CD4-positive, CD25-positive, alpha-beta regulatory T cell (primary cell): ENCODE measurements around the gene PATE1. TPM values are rescaled to one million over a fixed set of nuclear protein-coding genes. Genes with fewer than 3 reads are reported as not detected.
A peak's percentile ranks its signal among the peaks of the same experiment; 100 is the strongest.

Source experiments
- ATAC-seq, 2 donors: fragments of 150-1000 bp; cut with Tn5 transposase; one replicate each; pipeline ENCODE4 v1.10.0; 2021; ENCODE audit warnings: low read depth in 2 of 2, moderate number of reproducible peaks in 2 of 2, moderate library complexity in 1 of 2
- DNase-seq, 3 donors: peaks; one replicate each; pipeline versions ENCODE4 v3.0.0 to v3.0.0-alpha.2; 2012 to 2022; ENCODE audit warnings: mixed read lengths in 1 of 3
- H3K27ac ChIP-seq: one replicate; pipeline ENCODE4 v1.7.0; 2013; ENCODE audit warnings: mild to moderate bottlenecking, low read length; ENCODE audit not compliant: insufficient read depth, poor library complexity, severe bottlenecking
- H3K27me3 ChIP-seq: one replicate; pipeline ENCODE4 v1.7.0; 2013; ENCODE audit warnings: low read length; ENCODE audit not compliant: control insufficient read depth, insufficient read depth
- H3K36me3 ChIP-seq: one replicate; pipeline ENCODE4 v1.7.0; 2013; ENCODE audit warnings: mild to moderate bottlenecking, low read length, moderate library complexity; ENCODE audit not compliant: control insufficient read depth, insufficient read depth
- H3K4me1 ChIP-seq: 2 replicates; pipeline ENCODE4 v1.7.0; 2013; ENCODE audit warnings: mild to moderate bottlenecking, low read length; ENCODE audit not compliant: insufficient read depth, control insufficient read depth, poor library complexity, severe bottlenecking
- H3K4me3 ChIP-seq: one replicate; pipeline ENCODE4 v1.7.0; 2013; ENCODE audit warnings: low read depth, mild to moderate bottlenecking, low read length, moderate library complexity
- H3K9me3 ChIP-seq, 2 experiments: 1 replicate in 1 of 2; 2 replicates in 1 of 2; pipeline ENCODE4 v1.7.0; 2013; ENCODE audit warnings: low read length in 2 of 2, mild to moderate bottlenecking in 1 of 2, moderate library complexity in 1 of 2; ENCODE audit not compliant: control insufficient read depth in 2 of 2
- H3K27ac Mint-ChIP-seq, 3 donors: one replicate each; pipeline ENCODE4 v1.8.0; 2020 to 2022; ENCODE audit warnings: mild to moderate bottlenecking in 3 of 3, mixed read lengths in 3 of 3, moderate library complexity in 2 of 3
- H3K27me3 Mint-ChIP-seq: one replicate; pipeline ENCODE4 v1.8.0; 2022; ENCODE audit warnings: mild to moderate bottlenecking, mixed read lengths
- H3K36me3 Mint-ChIP-seq: one replicate; pipeline ENCODE4 v1.8.0; 2020; ENCODE audit warnings: mixed read lengths
- H3K4me1 Mint-ChIP-seq, 4 donors: one replicate each; pipeline ENCODE4 v1.8.0; 2020 to 2022; ENCODE audit warnings: mixed read lengths in 4 of 4, mild to moderate bottlenecking in 1 of 4
- H3K4me3 Mint-ChIP-seq, 4 donors: one replicate each; pipeline ENCODE4 v1.8.0; 2020 to 2022; ENCODE audit warnings: mild to moderate bottlenecking in 4 of 4, mixed read lengths in 4 of 4, moderate library complexity in 3 of 4
- H3K9me3 Mint-ChIP-seq, 7 donors: one replicate each; pipeline ENCODE4 v1.8.0; 2020 to 2022; ENCODE audit warnings: mixed read lengths in 7 of 7, mild to moderate bottlenecking in 3 of 7, moderate library complexity in 2 of 7
- polyA plus RNA-seq, 4 donors: library from polyadenylated mRNA; unstranded; fragments of 300-500 nt; fragmentation: Illumina TruSeq; gene quantifications; one replicate each; pipeline ENCODE4 v1.2.3, GENCODE V29; 2021
- total RNA-seq: library from RNA; stranded (reverse); gene quantifications from one replicate; pipeline ENCODE4 v1.2.3, GENCODE V29; 2022

Gene PATE1
- total and polyA plus RNA-seq, 5 donors from 2014 or later: not detected

GRCh38 chr11:125740617-125741016, 5.5 kb upstream of the PATE1 start:
- Histone ChIP-seq H3K27ac (no peak overlapping the region), H3K9me3 (peaks cover 0 to 8% of the 10 kb centered on the region in 2 experiments), H3K4me1 (no peaks in the 10 kb centered on the region), H3K36me3 (no peaks in the 10 kb centered on the region), H3K27me3 (peaks cover 3% of the 10 kb centered on the region), H3K4me3 (no peak overlapping the region)
- Mint-ChIP-seq H3K27me3 (peaks cover 20% of the 10 kb centered on the region), H3K27ac (peak overlapping the region in 1 of 3 donors; percentile 16), H3K36me3 (no peaks in the 10 kb centered on the region), H3K4me1 (no peaks in the 10 kb centered on the region), H3K4me3 (no peak overlapping the region), H3K9me3 (peaks cover 0 to 5% (median 0%) of the 10 kb centered on the region in 7 donors)
- no peak for ATAC-seq
- no peak for DNase-seq

- no peaks in the 10 kb centered on the region for H3K4me1 ChIP-seq
- peaks cover 10% of the 10 kb centered on the region for H3K27me3 ChIP-seq
- H3K27ac ChIP-seq: no peak overlapping the region
- H3K36me3 Mint-ChIP-seq: no peaks in the 10 kb centered on the region
- H3K4me3 Mint-ChIP-seq: no peak overlapping the region
- no peaks in the 10 kb centered on the region for H3K4me1 Mint-ChIP-seq
- ATAC-seq (no peak), DNase-seq (no peak)
- no peaks in the 10 kb centered on the region for H3K9me3 ChIP-seq
- no peak overlapping the region for H3K27ac Mint-ChIP-seq
- H3K27me3 Mint-ChIP-seq: peaks cover 9% of the 10 kb centered on the region
- H3K36me3 ChIP-seq: no peaks in the 10 kb centered on the region
- H3K4me3 ChIP-seq: no peak overlapping the region
- H3K9me3 Mint-ChIP-seq: no peaks in the 10 kb centered on the region
These were observed 2.4 kb upstream of the PATE1 start for GRCh38 chr11:125743681-125744080.

- ATAC-seq (no peak), DNase-seq (no peak)
- Mint-ChIP-seq H3K4me3 (no peak overlapping the region), H3K27ac (no peak overlapping the region), H3K36me3 (no peaks in the 10 kb centered on the region), H3K9me3 (peaks cover 0 to 2% (median 0%) of the 10 kb centered on the region in 7 donors), H3K4me1 (no peaks in the 10 kb centered on the region), H3K27me3 (peaks cover 24% of the 10 kb centered on the region)
- Histone ChIP-seq H3K4me3 (no peak overlapping the region), H3K36me3 (no peaks in the 10 kb centered on the region), H3K27ac (no peak overlapping the region), H3K9me3 (no peaks in the 10 kb centered on the region), H3K4me1 (no peaks in the 10 kb centered on the region), H3K27me3 (peaks cover 13% of the 10 kb centered on the region)
These were observed 4.5 kb downstream of the PATE1 start for GRCh38 chr11:125750629-125751028.

- ATAC-seq (no peak), DNase-seq (no peak)
- H3K27me3 ChIP-seq: peaks cover 6% of the 10 kb centered on the region
- H3K4me3 ChIP-seq: no peak overlapping the region
- peaks cover 0 to 14% (median 2%) of the 10 kb centered on the region in 7 donors for H3K9me3 Mint-ChIP-seq
- H3K9me3 ChIP-seq: no peaks in the 10 kb centered on the region
- H3K36me3 Mint-ChIP-seq: no peaks in the 10 kb centered on the region
- no peak overlapping the region for H3K27ac Mint-ChIP-seq
- no peaks in the 10 kb centered on the region for H3K4me1 ChIP-seq
- H3K4me3 Mint-ChIP-seq: no peak overlapping the region
- H3K27me3 Mint-ChIP-seq: peaks cover 28% of the 10 kb centered on the region
- H3K27ac ChIP-seq: no peak overlapping the region
- no peaks in the 10 kb centered on the region for H3K36me3 ChIP-seq
- H3K4me1 Mint-ChIP-seq: no peaks in the 10 kb centered on the region
These were observed 10.0 kb downstream of the PATE1 start for GRCh38 chr11:125756050-125756449.

- H3K36me3 Mint-ChIP-seq: no peaks in the 10 kb centered on the region
- Histone ChIP-seq H3K4me1 (no peaks in the 10 kb centered on the region), H3K27me3 (no peaks in the 10 kb centered on the region), H3K27ac (no peak overlapping the region), H3K36me3 (no peaks in the 10 kb centered on the region), H3K4me3 (no peak overlapping the region), H3K9me3 (no peaks in the 10 kb centered on the region)
- no peak overlapping the region for H3K4me3 Mint-ChIP-seq
- H3K27ac Mint-ChIP-seq: no peak overlapping the region
- peaks cover 14% of the 10 kb centered on the region for H3K27me3 Mint-ChIP-seq
- DNase-seq (no peak), ATAC-seq (no peak)
- peaks cover 0 to 12% (median 2%) of the 10 kb centered on the region in 7 donors for H3K9me3 Mint-ChIP-seq
- no peaks in the 10 kb centered on the region for H3K4me1 Mint-ChIP-seq
These were observed 16.4 kb downstream of the PATE1 start for GRCh38 chr11:125762445-125762844.

GRCh38 chr11:125763483-125763882, 17.4 kb downstream of the PATE1 start:
- peaks cover 0 to 4% (median 0%) of the 10 kb centered on the region in 4 donors for H3K4me1 Mint-ChIP-seq
- no peak overlapping the region for H3K4me3 Mint-ChIP-seq

GRCh38 chr11:125766251-125766650, 20.2 kb downstream of the PATE1 start:
- no peaks in the 10 kb centered on the region for H3K9me3 ChIP-seq
- peaks cover 0 to 1% (median 0%) of the 10 kb centered on the region in 7 donors for H3K9me3 Mint-ChIP-seq
- H3K27ac ChIP-seq: no peak overlapping the region
- no peaks in the 10 kb centered on the region for H3K36me3 ChIP-seq
- peaks cover 0 to 4% (median 0%) of the 10 kb centered on the region in 4 donors for H3K4me1 Mint-ChIP-seq
- no peak overlapping the region for H3K4me3 ChIP-seq
- peaks cover 20% of the 10 kb centered on the region for H3K27me3 Mint-ChIP-seq
- no peaks in the 10 kb centered on the region for H3K27me3 ChIP-seq
- H3K4me1 ChIP-seq: no peaks in the 10 kb centered on the region
- no peak overlapping the region for H3K4me3 Mint-ChIP-seq
- DNase-seq (no peak), ATAC-seq (no peak)
- H3K36me3 Mint-ChIP-seq: no peaks in the 10 kb centered on the region
- H3K27ac Mint-ChIP-seq: no peak overlapping the region

More at GRCh38 chr11:125763483-125763882, 17.4 kb downstream of the PATE1 start:
- Mint-ChIP-seq H3K27ac (no peak overlapping the region), H3K27me3 (peaks cover 14% of the 10 kb centered on the region), H3K36me3 (no peaks in the 10 kb centered on the region), H3K9me3 (peaks cover 0 to 5% (median 2%) of the 10 kb centered on the region in 7 donors)
- H3K4me1 ChIP-seq: no peaks in the 10 kb centered on the region
- no peak for DNase-seq
- no peak for ATAC-seq
- no peaks in the 10 kb centered on the region for H3K9me3 ChIP-seq
- no peaks in the 10 kb centered on the region for H3K27me3 ChIP-seq
- no peak overlapping the region for H3K4me3 ChIP-seq
- H3K27ac ChIP-seq: no peak overlapping the region
- no peaks in the 10 kb centered on the region for H3K36me3 ChIP-seq

GRCh38 chr11:125768336-125769046, 22.4 kb downstream of the PATE1 start:
- Mint-ChIP-seq H3K9me3 (peaks cover 0 to 3% (median 0%) of the 10 kb centered on the region in 7 donors), H3K4me1 (peaks cover 0 to 4% (median 0%) of the 10 kb centered on the region in 4 donors), H3K36me3 (no peaks in the 10 kb centered on the region), H3K27ac (no peak overlapping the region), H3K4me3 (no peak overlapping the region), H3K27me3 (peaks cover 16% of the 10 kb centered on the region)
- no peak overlapping the region for H3K27ac ChIP-seq
- DNase-seq (no peak), ATAC-seq (no peak)
- no peak overlapping the region for H3K4me3 ChIP-seq
- H3K27me3 ChIP-seq: no peaks in the 10 kb centered on the region
- no peaks in the 10 kb centered on the region for H3K4me1 ChIP-seq
- H3K36me3 ChIP-seq: no peaks in the 10 kb centered on the region
- H3K9me3 ChIP-seq: no peaks in the 10 kb centered on the region
